ENCODE data around the gene OR52B6.
A peak's percentile ranks its signal among the peaks of the same experiment; 100 is the strongest.
"Not testable (repeated sequence)": the region's sequence is repeated elsewhere in the genome, so short reads cannot be mapped to it uniquely, and the experiment has no call there.

Gene OR52B6

GRCh38 chr11:5597953-5598352 is 17.3 kb downstream of the OR52B6 start:
- DNase-seq, result no peak

- peak; percentile 61 for DNase-seq
These were observed 19.7 kb downstream of the OR52B6 start for GRCh38 chr11:5600374-5600851.

GRCh38 chr11:5602791-5603190 is 22.1 kb downstream of the OR52B6 start:
- not testable (repeated sequence) for DNase-seq

GRCh38 chr11:5603326-5603725 is 22.6 kb downstream of the OR52B6 start:
- no peak for DNase-seq

- no peak for DNase-seq
These were observed 24.2 kb downstream of the OR52B6 start for GRCh38 chr11:5604896-5605295.

- no peak for DNase-seq
These were observed 25.2 kb downstream of the OR52B6 start for GRCh38 chr11:5605849-5606248.

GRCh38 chr11:5608808-5609207 is 28.1 kb downstream of the OR52B6 start:
- DNase-seq, result no peak

- DNase-seq, result no peak
These were observed 29.8 kb downstream of the OR52B6 start for GRCh38 chr11:5610446-5610845.

- DNase-seq, result no peak
These were observed 30.9 kb downstream of the OR52B6 start for GRCh38 chr11:5611627-5612026.

GRCh38 chr11:5618807-5619206 is 38.1 kb downstream of the OR52B6 start:
- no peak for DNase-seq

- DNase-seq, result no peak
These were observed 40.2 kb downstream of the OR52B6 start for GRCh38 chr11:5620651-5621521.

- DNase-seq, result no peak
These were observed 40.9 kb downstream of the OR52B6 start for GRCh38 chr11:5621580-5621979.

GRCh38 chr11:5622802-5623201 is 42.1 kb downstream of the OR52B6 start:
- no peak for DNase-seq

- peak; percentile 67 for DNase-seq
These were observed 44.0 kb downstream of the OR52B6 start, which contains the start of gene TRIM34 for GRCh38 chr11:5624489-5625279. TSS of gene TRIM34 (plus strand) at chr11:5625001. CDS start at chr11:5632332, 7,331 bp downstream.

- DNase-seq, result no peak
These were observed 44.6 kb downstream of the OR52B6 start for GRCh38 chr11:5625281-5625680.

- DNase-seq, result no peak
These were observed 45.5 kb downstream of the OR52B6 start for GRCh38 chr11:5626196-5626595.

- DNase-seq, result no peak
These were observed 50.7 kb downstream of the OR52B6 start for GRCh38 chr11:5631417-5631816.
